HepG2 (cell line): ENCODE measurements around the gene CHMP2B. TPM values are rescaled to one million over a fixed set of nuclear protein-coding genes. Genes with fewer than 3 reads are reported as not detected.
A peak's percentile ranks its signal among the peaks of the same experiment; 100 is the strongest.

Experiments
- ATAC-seq: fragments of 200-7000 bp; cut with Tn5 transposase; 3 replicates; pipeline ENCODE4 v1.9.1; 2020; ENCODE audit warnings: mild to moderate bottlenecking, moderate library complexity
- BruUV-seq: library from RNA; stranded (reverse); fragments of 400-500 nt; replicated peaks from 2 replicates; lab custom pipeline; 2021; lab: Mats Ljungman, UMichigan
- CTCF ChIA-PET: fragments of 300-600 bp; formaldehyde crosslinking; extraction: SDS; loops from one replicate; lab custom pipeline; 2021; ENCODE audit warnings: low total read pairs, inconsistent platforms, low intra/inter-chr PET ratio; lab: Yijun Ruan, JAX
- POLR2A ChIA-PET: fragments of 350-600 bp; sonication (Branson Sonifier 250); formaldehyde crosslinking; loops from one replicate; lab custom pipeline; 2020; ENCODE audit warnings: antibody characterized with exemption, inconsistent platforms; lab: Yijun Ruan, JAX
- DNase-seq: peaks from one replicate; pipeline ENCODE4 v3.0.0-alpha.2; 2015; ENCODE audit warnings: low spot score
- FAIRE-seq: peaks from 3 replicates; lab custom pipeline; 2011; peaks lifted over from hg19 to GRCh38; lab: Jason Lieb, UNC
- H2AFZ ChIP-seq: one replicate; pipeline ENCODE4 v1.6.1; 2011; ENCODE audit warnings: low read length, inconsistent platforms
- H3K27ac ChIP-seq: fragments of 300-600 bp; 3 replicates; pipeline ENCODE4 v1.8.0; 2011; ENCODE audit warnings: mixed run types, mild to moderate bottlenecking, mixed read lengths, low read length, inconsistent platforms; ENCODE audit not compliant: insufficient read depth; ENCODE audit errors: extremely low read length
- H3K27me3 ChIP-seq, 2 experiments: fragments of 200-600 bp in 1 of 2; 2 replicates in 1 of 2; 3 replicates in 1 of 2; pipeline versions ENCODE4 v1.6.0 to v1.8.0; 2011; ENCODE audit warnings: low read length in 2 of 2, mild to moderate bottlenecking in 2 of 2, moderate library complexity in 2 of 2, inconsistent platforms in 1 of 2; ENCODE audit not compliant: insufficient read depth in 2 of 2, control insufficient read depth in 1 of 2
- H3K36me3 ChIP-seq, 2 experiments: fragments of 200-600 bp in 1 of 2; replicated peaks in 1 of 2; 2 replicates in 1 of 2; 3 replicates in 1 of 2; pipeline versions ENCODE4 v1.5.1 to v1.8.0; 2011; ENCODE audit warnings: low read length in 2 of 2, inconsistent platforms in 1 of 2; ENCODE audit not compliant: insufficient read depth in 2 of 2, control insufficient read depth in 1 of 2
- H3K4me1 ChIP-seq: 2 replicates; pipeline ENCODE4 v1.5.1; 2012; ENCODE audit warnings: low read length, inconsistent platforms; ENCODE audit not compliant: insufficient read depth
- H3K4me2 ChIP-seq: 2 replicates; pipeline ENCODE4 v1.6.0; 2011; ENCODE audit warnings: low read depth, low read length, inconsistent platforms
- H3K4me3 ChIP-seq, 3 experiments: fragments of 200-600 bp in 1 of 3; sonication (generic), shearing (Covaris generic) in 1 of 3; replicated peaks in 1 of 3; 2 replicates each; pipeline ENCODE4 v1.5.1; 2011 to 2016; ENCODE audit warnings: low read length in 3 of 3, inconsistent platforms in 2 of 3, low read depth in 2 of 3, mild to moderate bottlenecking in 2 of 3, control low read depth in 1 of 3, mixed read lengths in 1 of 3; ENCODE audit not compliant: insufficient read depth in 1 of 3
- H3K79me2 ChIP-seq: one replicate; pipeline ENCODE4 v1.6.1; 2011; ENCODE audit warnings: low read length, inconsistent platforms; ENCODE audit not compliant: insufficient read depth
- H3K9ac ChIP-seq: 2 replicates; pipeline ENCODE4 v1.6.0; 2011; ENCODE audit warnings: mild to moderate bottlenecking, low read depth, low read length, inconsistent platforms; ENCODE audit not compliant: insufficient read depth
- H3K9me3 ChIP-seq: 2 replicates; pipeline ENCODE4 v1.5.1; 2012; ENCODE audit warnings: mild to moderate bottlenecking, low read length
- H4K20me1 ChIP-seq: 2 replicates; pipeline ENCODE4 v1.6.0; 2011; ENCODE audit warnings: inconsistent platforms, mild to moderate bottlenecking, low read length, moderate library complexity; ENCODE audit not compliant: insufficient read depth
- ELF3 ChIP-seq: IDR thresholded peaks from 2 replicates; pipeline ENCODE4 v1.6.1; 2016; ENCODE audit warnings: missing genetic modification reagents, missing compliant biosample characterization
- U2AF2 ChIP-seq: fragments of 200-400 bp; formaldehyde crosslinking; IDR thresholded peaks from 2 replicates; pipeline ENCODE4 v1.6.1; 2017; ENCODE audit warnings: low read depth, mild to moderate bottlenecking, low read length
- ZNF260 ChIP-seq: sonication (generic); formaldehyde crosslinking; IDR thresholded peaks from 2 replicates; pipeline ENCODE4 v1.4.0; 2020; ENCODE audit warnings: missing genetic modification reagents, low read depth, mild to moderate bottlenecking, borderline replicate concordance
- ZNF432 ChIP-seq: sonication (generic); formaldehyde crosslinking; IDR thresholded peaks from 2 replicates; pipeline ENCODE4 v1.5.0; 2020; ENCODE audit warnings: missing genetic modification reagents, mild to moderate bottlenecking, borderline replicate concordance
- WGBS: methylation state at CpG from one replicate; pipeline ENCODE4 v1.1.6; 2017; ENCODE audit warnings: low lambda C conversion rate; 5-methylcytosine and 5-hydroxymethylcytosine counted together
- in situ Hi-C: cut with HindIII; loops from 2 replicates; pipeline ENCODE4 v1.10.0; 2017; ENCODE audit warnings: low pct_unique_long_range_greater_than_20kb; ENCODE audit not compliant: extremely low pct_ligation_motif_present
- intact Hi-C: fragments of 100-400 bp; cut with micrococcal nuclease; formaldehyde crosslinking; loops from one replicate; pipeline ENCODE4 v1.10.0; 2022; ENCODE audit not compliant: unreplicated experiment
- polyA plus RNA-seq, 8 experiments: library from polyadenylated mRNA; depleted of rRNA in 3 of 8; stranded (reverse) in 7 of 8; unstranded in 1 of 8; fragments of >200 nt; fragmentation: Illumina TruSeq in 4 of 8; extraction: Trizol in 4 of 8; gene quantifications; 2 replicates each; pipeline versions ENCODE4 v1.2.1 to v1.2.3, GENCODE V29; 2011 to 2016; ENCODE audit warnings: low read depth in 4 of 8, missing spikeins in 1 of 8, mixed read lengths in 1 of 8; ENCODE audit not compliant: insufficient read depth in 1 of 8
- total RNA-seq, 5 experiments: library from RNA; depleted of rRNA; stranded (reverse); fragments of >200 nt; fragmentation: Illumina TruSeq; extraction: Trizol; gene quantifications; 2 replicates each; pipeline ENCODE4 v1.2.3, GENCODE V29; 2016; ENCODE audit warnings: low read depth in 1 of 5
- TF ChIP-seq, protein P1 (sequence below): sonication (generic); formaldehyde crosslinking; IDR thresholded peaks from 2 replicates; pipeline ENCODE4 v1.4.0; 2020; ENCODE audit warnings: missing genetic modification reagents
- TF ChIP-seq, protein P2 (sequence below): sonication (generic); formaldehyde crosslinking; IDR thresholded peaks from 2 replicates; pipeline ENCODE4 v1.4.0; 2020; ENCODE audit warnings: missing genetic modification reagents
- TF ChIP-seq, protein P3 (sequence below): fragments of 450-650 bp; IDR thresholded peaks from 2 replicates; pipeline ENCODE4 v1.6.1; 2016
- TF ChIP-seq, protein P4 (sequence below), 2 experiments: sonication (generic) in 1 of 2; formaldehyde crosslinking in 1 of 2; IDR thresholded peaks; 2 replicates each; pipeline versions ENCODE4 v1.6.1 to v1.9.0; 2014 to 2022; ENCODE audit warnings: antibody characterized with exemption in 1 of 2, borderline replicate concordance in 1 of 2, inconsistent platforms in 1 of 2, low read depth in 1 of 2, missing genetic modification reagents in 1 of 2

Gene CHMP2B
- total and polyA plus RNA-seq, 2 of the 13 experiments (the other 11 are each of a cell fraction or from before 2014, with no cell fraction given), result 6.9 to 33.5 TPM

DNA sequence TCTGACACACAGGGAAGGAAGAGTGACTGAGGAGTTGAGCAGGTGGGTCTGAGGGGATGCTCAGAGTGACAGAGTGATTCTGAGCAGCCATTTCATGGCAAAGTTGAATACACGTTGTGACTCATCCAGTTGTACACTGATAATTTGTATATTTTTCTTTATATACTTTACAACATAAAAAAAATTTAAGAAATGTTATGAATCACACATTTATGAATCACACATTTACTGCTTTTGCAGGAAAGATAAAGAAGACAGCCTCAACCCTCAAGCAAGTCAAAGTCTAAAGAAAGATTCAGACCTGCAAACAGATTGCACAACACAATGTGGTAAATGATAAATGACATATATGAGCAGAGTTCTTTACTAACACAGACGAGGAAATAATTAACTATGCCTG, 21.0 kb upstream of the CHMP2B start (continued):
- TF ChIP-seq, protein P1, sequence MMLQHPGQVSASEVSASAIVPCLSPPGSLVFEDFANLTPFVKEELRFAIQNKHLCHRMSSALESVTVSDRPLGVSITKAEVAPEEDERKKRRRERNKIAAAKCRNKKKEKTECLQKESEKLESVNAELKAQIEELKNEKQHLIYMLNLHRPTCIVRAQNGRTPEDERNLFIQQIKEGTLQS, result no peak; the same call in 1 of the 2 replicates
- TF ChIP-seq ELF3 (CRISPR knock-in tag) (peak; percentile 77), U2AF2 (no peak), ZNF260 (CRISPR knock-in tag) (no peak), ZNF432 (CRISPR knock-in tag) (no peak)
- TF ChIP-seq, protein P2, sequence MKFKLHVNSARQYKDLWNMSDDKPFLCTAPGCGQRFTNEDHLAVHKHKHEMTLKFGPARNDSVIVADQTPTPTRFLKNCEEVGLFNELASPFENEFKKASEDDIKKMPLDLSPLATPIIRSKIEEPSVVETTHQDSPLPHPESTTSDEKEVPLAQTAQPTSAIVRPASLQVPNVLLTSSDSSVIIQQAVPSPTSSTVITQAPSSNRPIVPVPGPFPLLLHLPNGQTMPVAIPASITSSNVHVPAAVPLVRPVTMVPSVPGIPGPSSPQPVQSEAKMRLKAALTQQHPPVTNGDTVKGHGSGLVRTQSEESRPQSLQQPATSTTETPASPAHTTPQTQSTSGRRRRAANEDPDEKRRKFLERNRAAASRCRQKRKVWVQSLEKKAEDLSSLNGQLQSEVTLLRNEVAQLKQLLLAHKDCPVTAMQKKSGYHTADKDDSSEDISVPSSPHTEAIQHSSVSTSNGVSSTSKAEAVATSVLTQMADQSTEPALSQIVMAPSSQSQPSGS (CRISPR knock-in tag), result peak; percentile 42; the same call in 1 of the 2 replicates

DNA sequence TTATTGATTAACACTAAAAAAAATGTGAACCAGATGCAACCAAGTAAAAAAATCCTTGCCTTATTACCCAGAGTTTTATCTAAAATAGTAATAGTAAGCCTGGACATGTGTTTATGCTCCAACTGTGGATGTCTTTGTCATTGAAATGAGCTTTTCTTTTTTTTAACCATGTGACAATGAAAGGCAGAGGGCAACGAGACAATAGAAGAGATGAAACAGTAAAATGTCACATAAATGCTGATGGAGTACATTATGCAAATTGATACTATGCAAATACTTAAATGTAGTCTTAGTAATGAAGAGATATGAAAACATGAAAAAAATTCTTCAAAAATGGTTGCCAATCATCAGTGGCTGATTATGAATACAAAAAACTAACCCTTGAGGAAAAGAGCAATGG, 20.5 kb upstream of the CHMP2B start:
- no peaks in the 10 kb centered on the region for H3K79me2 ChIP-seq
- H4K20me1 ChIP-seq, result no peaks in the 10 kb centered on the region
- H3K4me3 ChIP-seq, result peak overlapping the region in 1 of 3 experiments; percentile 18; a peak in 1 of 6 replicates
- DNase-seq (no peak), ATAC-seq (no peak), FAIRE-seq (no peak)
- peak overlapping the region; percentile 58 for H3K4me2 ChIP-seq
- H3K9ac ChIP-seq, result no peak overlapping the region
- no peaks in the 10 kb centered on the region for H3K36me3 ChIP-seq
- ChIA-PET POLR2A (no interaction called here), CTCF (no interaction called here)
- 91% methylated on average over 1 of the region's 1 CpG for WGBS
- in situ Hi-C loops (no loop called here), intact Hi-C loops (loop anchor here (1.0 kb wide), 1 partner anchor 22 kb away; no protein-coding TSS in a partner anchor)
- peaks cover 48% of the 10 kb centered on the region for H3K4me1 ChIP-seq
- H2AFZ ChIP-seq, result no peak overlapping the region
- BruUV-seq, result no TSS peak
- peak overlapping the region; percentile 47 for H3K27ac ChIP-seq
- no peaks in the 10 kb centered on the region for H3K27me3 ChIP-seq
- H3K9me3 ChIP-seq, result no peaks in the 10 kb centered on the region
- TF ChIP-seq, protein P3, sequence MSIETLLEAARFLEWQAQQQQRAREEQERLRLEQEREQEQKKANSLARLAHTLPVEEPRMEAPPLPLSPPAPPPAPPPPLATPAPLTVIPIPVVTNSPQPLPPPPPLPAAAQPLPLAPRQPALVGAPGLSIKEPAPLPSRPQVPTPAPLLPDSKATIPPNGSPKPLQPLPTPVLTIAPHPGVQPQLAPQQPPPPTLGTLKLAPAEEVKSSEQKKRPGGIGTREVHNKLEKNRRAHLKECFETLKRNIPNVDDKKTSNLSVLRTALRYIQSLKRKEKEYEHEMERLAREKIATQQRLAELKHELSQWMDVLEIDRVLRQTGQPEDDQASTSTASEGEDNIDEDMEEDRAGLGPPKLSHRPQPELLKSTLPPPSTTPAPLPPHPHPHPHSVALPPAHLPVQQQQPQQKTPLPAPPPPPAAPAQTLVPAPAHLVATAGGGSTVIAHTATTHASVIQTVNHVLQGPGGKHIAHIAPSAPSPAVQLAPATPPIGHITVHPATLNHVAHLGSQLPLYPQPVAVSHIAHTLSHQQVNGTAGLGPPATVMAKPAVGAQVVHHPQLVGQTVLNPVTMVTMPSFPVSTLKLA, result peak; percentile 68
- TF ChIP-seq, protein P4, sequence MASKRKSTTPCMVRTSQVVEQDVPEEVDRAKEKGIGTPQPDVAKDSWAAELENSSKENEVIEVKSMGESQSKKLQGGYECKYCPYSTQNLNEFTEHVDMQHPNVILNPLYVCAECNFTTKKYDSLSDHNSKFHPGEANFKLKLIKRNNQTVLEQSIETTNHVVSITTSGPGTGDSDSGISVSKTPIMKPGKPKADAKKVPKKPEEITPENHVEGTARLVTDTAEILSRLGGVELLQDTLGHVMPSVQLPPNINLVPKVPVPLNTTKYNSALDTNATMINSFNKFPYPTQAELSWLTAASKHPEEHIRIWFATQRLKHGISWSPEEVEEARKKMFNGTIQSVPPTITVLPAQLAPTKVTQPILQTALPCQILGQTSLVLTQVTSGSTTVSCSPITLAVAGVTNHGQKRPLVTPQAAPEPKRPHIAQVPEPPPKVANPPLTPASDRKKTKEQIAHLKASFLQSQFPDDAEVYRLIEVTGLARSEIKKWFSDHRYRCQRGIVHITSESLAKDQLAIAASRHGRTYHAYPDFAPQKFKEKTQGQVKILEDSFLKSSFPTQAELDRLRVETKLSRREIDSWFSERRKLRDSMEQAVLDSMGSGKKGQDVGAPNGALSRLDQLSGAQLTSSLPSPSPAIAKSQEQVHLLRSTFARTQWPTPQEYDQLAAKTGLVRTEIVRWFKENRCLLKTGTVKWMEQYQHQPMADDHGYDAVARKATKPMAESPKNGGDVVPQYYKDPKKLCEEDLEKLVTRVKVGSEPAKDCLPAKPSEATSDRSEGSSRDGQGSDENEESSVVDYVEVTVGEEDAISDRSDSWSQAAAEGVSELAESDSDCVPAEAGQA (IDR thresholded peaks at IDR 0.05; ENCODE audit: low read depth), result no peak
- TF ChIP-seq, protein P4 (CRISPR knock-in tag; IDR thresholded peaks at IDR 0.05; ENCODE audit: borderline replicate concordance), result no peak
